GM12874 (cell line): ENCODE data around the gene SBK3.

ENCODE experiments used
- TF ChIP-seq, protein P1 (sequence below): IDR thresholded peaks from 2 replicates; pipeline ENCODE4 v1.5.1; 2011; ENCODE audit warnings: low read depth, mild to moderate bottlenecking, control low read depth, low read length, moderate library complexity; ENCODE audit not compliant: insufficient read depth

The SBK3 gene

DNA sequence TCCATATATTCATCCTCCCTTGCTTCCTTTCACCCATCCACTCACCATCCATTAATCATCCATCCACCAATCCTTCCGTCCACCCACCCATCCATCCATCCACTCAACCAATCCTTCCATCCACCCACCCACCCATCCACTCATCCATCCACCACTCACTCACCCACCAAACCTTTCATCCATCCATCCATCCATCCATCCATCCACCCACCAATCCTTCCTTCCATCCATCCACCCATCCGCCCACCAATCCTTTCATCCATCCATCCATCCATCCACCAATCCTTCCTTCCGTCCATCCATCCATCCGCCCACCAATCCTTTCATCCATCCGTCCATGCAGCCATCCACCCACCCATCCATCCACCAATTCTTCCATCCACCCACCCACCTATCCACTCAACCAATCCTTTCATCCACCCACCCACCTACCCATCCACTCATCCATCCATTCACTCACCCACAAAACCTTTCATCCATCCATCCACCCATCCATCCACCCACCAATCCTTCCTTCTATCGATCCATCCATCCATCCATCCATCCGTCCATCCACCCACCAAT is 3.0 kb downstream of the SBK3 start:
- TF ChIP-seq, protein P1, sequence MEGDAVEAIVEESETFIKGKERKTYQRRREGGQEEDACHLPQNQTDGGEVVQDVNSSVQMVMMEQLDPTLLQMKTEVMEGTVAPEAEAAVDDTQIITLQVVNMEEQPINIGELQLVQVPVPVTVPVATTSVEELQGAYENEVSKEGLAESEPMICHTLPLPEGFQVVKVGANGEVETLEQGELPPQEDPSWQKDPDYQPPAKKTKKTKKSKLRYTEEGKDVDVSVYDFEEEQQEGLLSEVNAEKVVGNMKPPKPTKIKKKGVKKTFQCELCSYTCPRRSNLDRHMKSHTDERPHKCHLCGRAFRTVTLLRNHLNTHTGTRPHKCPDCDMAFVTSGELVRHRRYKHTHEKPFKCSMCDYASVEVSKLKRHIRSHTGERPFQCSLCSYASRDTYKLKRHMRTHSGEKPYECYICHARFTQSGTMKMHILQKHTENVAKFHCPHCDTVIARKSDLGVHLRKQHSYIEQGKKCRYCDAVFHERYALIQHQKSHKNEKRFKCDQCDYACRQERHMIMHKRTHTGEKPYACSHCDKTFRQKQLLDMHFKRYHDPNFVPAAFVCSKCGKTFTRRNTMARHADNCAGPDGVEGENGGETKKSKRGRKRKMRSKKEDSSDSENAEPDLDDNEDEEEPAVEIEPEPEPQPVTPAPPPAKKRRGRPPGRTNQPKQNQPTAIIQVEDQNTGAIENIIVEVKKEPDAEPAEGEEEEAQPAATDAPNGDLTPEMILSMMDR, result no peak

- TF ChIP-seq, protein P1, result no peak
These were observed 4.3 kb downstream of the SBK3 start for GRCh38 chr19:55541091-55541490.

DNA sequence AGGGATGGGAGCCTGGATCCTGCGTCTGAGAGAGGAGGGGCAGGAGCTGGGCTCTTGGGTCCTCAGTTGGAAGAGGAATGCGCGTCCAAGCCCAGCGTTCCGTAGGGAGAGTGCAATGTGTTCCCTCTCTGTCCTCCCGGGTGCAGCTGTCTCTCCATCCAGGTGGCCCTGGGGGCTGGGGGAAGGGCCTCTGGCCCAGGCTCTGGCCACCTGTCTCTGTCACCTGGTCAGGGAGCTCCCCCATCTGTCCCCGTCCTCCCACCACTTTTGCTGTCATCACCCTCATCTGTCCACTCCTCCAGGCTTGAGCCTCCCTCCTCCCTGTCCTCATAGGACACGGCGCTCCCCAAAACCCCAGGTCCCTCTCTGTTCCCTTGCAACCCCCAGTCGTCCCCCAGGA is 4.7 kb downstream of the SBK3 start:
- TF ChIP-seq, protein P1, result no peak

- TF ChIP-seq, protein P1, result no peak
These were observed 6.0 kb downstream of the SBK3 start for GRCh38 chr19:55539090-55539984.

GRCh38 chr19:55538132-55538531 is 7.2 kb downstream of the SBK3 start:
- TF ChIP-seq, protein P1, result no peak

GRCh38 chr19:55537741-55538111 is 7.6 kb downstream of the SBK3 start:
- TF ChIP-seq, protein P1, result no peak

DNA sequence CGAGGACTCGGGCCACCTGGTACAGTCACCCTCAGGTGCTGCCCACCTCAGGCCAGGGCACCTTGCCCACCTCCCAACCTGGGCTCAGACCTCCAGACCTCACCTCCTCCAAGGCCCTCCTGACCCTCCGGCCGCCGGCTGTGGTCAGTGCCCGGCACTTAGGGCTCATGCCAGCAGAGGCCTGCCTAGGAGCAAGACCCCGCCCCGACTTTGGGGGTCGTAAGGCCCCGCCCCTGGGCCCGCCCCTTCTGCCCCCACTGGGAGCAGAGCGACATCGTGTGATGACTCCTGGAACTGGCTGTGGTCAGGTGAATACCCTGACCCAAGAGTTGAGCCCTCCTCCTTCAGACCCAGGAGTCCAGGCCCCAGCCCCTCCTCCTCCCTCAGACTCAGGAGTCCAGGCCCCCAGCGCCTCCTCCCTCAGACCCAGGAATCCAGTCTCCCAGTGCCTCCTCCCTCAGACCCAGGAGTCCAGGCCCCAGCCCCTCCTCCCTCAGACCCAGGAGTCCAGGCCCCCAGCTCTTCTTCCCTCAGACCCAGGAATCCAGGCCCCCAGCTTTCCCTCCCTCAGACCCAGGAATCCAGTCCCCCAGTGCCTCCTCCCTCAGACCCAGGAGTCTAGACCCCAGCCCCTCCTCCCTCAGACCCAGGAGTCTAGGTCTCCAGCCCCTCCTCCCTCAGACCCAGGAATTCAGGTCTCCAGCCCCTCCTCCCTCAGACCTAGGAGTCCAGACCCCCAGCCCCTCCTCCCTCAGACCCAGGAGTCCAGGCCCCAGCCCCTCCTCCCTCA is 8.2 kb downstream of the SBK3 start, which contains the start of gene SBK2:
Gene SBK2, minus strand, starts transcription at position 183 of the 790 bp plus-strand sequence. CDS start 839 bp downstream, outside the sequence.
- TF ChIP-seq, protein P1, result no peak
